GM10266 (cell line): ENCODE measurements around the gene KCNJ15.

Experiments used
- DNase-seq: peaks from one replicate; pipeline ENCODE4 v3.0.0; 2012; ENCODE audit errors: extremely low spot score
- TF ChIP-seq, protein P1 (sequence below): IDR thresholded peaks from 2 replicates; pipeline ENCODE4 v1.5.1; 2012; ENCODE audit warnings: mild to moderate bottlenecking, low read depth; ENCODE audit not compliant: control insufficient read depth, insufficient read depth; ENCODE audit errors: missing control alignments

The KCNJ15 gene

DNA sequence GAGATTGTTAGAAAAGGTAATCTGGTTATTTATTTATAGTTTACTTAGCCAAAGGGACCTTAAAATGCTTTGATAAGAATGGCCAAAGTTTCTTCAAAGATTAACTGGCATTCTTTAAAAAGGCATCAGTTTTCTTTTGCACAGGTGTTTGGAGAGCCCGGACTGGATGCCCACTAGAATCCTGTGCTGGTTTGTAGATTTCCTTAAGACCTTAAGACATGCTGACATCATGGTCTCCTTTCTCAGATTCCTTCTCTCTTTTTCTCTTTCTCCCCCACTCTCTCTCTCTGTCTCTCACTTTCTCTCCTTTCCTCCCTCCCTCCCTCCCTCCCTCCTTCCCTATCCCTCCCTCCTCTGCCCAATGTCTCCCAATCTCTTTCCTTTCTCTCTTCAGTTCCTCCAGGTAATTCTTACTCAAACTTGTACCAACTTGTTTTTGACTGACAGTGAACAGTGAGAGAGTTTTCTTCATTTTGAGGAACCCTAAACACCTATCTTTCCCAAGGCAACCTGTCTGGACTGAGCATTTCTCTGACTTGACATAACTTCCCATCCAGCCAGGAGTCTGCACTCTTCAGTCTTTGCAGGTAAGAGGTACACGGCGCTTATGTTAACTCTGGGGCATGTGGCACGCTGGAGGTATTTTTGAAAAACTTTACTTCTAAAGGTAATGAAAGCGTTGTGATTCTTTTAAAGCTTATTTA lies at the start of gene KCNJ15:
Gene KCNJ15, plus strand, starts transcription at position 393 of the 704 bp plus-strand sequence. CDS start 42,271 bp downstream, outside the sequence.
- no peak for DNase-seq
- TF ChIP-seq, protein P1, sequence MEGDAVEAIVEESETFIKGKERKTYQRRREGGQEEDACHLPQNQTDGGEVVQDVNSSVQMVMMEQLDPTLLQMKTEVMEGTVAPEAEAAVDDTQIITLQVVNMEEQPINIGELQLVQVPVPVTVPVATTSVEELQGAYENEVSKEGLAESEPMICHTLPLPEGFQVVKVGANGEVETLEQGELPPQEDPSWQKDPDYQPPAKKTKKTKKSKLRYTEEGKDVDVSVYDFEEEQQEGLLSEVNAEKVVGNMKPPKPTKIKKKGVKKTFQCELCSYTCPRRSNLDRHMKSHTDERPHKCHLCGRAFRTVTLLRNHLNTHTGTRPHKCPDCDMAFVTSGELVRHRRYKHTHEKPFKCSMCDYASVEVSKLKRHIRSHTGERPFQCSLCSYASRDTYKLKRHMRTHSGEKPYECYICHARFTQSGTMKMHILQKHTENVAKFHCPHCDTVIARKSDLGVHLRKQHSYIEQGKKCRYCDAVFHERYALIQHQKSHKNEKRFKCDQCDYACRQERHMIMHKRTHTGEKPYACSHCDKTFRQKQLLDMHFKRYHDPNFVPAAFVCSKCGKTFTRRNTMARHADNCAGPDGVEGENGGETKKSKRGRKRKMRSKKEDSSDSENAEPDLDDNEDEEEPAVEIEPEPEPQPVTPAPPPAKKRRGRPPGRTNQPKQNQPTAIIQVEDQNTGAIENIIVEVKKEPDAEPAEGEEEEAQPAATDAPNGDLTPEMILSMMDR: no peak

GRCh38 chr21:38208118-38208517 lies 48.7 kb upstream of the KCNJ15 start:
- no peak for DNase-seq
- TF ChIP-seq, protein P1: no peak

DNA sequence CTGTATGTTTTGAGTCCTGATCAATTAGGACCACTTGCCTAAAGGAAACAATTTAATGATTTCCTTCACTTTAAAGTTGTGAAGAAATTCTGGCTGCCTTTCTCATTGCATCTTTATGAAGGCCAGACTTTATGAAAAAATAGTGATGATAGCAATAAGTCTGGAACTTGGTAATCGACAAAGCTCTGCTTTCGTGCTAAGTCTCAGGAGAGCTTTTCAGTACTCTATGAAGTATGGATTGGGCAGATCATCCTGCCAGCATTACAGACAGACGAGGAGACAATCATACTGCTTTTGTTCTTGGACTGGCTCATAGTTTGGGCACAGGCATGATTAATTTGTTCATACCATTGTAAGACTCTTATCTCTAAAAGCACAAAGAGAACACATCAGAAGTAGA lies 45.5 kb upstream of the KCNJ15 start:
- TF ChIP-seq, protein P1: no peak
- DNase-seq: no peak

GRCh38 chr21:38212706-38213105 lies 44.1 kb upstream of the KCNJ15 start:
- no peak for DNase-seq
- TF ChIP-seq, protein P1: no peak

DNA sequence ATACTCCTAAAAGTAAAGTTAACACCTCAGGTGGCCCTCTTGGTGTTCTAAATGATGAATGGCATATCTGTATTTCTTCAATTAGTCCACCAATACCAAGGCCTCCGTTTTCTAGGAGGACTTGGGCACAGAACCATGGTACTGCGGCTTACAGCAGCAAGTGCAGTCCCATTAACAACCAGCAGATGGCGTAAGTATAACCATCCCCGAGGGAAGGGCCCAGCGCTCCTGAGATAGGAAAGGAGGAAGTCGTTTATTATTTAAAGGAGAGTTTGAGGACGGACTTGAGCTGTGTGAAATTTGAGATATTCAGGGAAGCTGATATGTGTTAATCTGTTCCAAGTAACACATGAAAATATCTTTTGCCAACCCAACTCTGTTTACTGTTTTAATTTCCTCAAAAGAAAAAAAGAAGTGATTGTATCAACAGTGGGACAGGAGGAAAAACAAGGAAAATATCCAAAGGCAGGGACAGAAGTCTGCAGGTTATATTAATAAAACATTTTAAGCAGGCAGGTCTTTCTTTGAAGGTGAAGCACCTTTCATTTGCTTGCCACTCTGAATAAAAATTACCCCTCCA lies 37.7 kb upstream of the KCNJ15 start:
- TF ChIP-seq, protein P1: peak; percentile 94
- DNase-seq: peak; percentile 58

DNA sequence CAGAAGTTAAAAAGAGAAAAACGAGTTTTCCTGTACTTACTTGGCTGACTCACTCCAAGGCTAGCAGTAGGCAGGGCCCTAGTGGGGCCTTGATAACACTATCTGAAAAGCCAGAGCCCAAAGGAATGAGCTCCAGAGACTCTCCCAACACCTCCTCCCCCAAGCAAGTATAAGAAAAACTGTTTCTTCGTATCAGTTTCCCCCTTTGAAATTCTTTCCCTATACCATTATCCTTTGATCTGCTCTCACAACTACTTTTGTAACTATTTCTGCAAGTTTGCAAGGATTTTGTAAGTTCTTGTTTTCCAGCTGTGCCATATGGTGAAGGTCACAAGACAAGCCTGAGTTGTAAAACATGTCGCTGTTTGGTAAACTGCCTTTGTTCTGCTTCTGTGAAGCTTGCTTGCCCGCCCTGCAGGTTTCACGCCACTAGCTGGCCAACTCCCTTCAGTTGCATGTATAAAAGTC lies 36.5 kb upstream of the KCNJ15 start:
- DNase-seq: no peak
- TF ChIP-seq, protein P1: no peak

GRCh38 chr21:38221594-38221993 lies 35.2 kb upstream of the KCNJ15 start:
- TF ChIP-seq, protein P1: no peak
- DNase-seq: no peak
